HL-60/S4 treated with retinoic acid at 250 ng/mL for 4 days and 3 days (cell line): ENCODE data around the gene VPS26B.

Experiments used
- in situ Hi-C: fragments of 300-500 bp; cut with MboI; formaldehyde crosslinking; loops from 2 replicates; pipeline ENCODE4 v1.7.0; 2022; ENCODE audit warnings: low sequenced_read_pairs

VPS26B gene

DNA sequence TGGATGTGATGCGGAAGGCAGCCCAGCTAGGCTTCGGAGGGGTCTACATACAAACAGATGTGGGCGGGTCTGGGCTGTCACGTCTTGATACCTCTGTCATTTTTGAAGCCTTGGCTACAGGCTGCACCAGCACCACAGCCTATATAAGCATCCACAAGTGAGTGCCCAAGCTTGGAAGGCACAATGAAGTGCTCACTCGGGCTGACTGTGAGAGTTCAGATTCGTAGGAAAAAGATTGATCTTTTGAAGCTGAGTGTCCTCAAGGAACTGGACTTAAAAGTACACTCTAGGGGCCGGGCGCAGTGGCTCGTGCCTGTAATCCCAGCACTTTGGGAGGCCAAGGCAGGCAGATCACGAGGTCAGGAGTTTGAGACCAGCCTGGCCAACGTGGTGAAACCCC lies 32.6 kb downstream of the VPS26B start:
- in situ Hi-C loops = no loop called here

DNA sequence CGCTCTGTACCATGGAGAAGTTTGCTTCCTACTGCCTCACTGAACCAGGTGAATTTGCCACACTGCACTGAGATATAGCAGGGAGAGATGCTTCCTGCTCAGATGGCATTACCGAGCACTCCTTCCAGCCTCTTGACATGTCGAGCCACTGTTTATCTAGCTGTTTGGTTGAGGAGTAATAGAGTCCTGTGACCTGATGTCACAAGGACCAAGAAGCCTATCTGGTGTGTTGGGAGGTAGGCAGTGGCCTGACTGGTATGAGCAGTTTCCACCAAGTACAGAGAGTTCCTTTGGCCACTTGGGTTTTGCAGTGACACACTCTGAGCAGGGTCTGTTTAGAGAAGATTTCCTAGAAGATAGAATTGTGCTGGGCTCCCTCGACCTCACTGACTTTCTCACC lies 34.1 kb downstream of the VPS26B start:
- in situ Hi-C loops = no loop called here

DNA sequence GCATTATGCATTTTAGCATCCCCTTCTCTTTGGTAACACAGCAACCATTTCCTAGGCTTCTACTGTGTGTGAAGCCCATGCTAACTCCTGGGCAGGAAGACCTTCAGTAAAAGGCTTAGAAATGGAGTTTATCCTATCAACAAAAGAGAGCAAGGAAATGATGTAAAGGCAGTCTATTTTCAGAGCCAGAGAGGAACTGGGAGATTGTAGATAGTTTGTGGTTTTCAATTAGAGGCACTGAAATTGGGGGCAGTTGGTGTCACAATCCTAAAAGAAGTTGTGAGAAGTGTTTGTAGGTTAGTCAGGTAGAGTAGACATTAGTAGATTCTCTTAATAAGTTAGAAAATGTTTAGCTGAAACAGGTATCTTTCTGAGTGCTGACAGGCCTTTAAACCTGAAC lies 36.0 kb downstream of the VPS26B start:
- in situ Hi-C loops = no loop called here

DNA sequence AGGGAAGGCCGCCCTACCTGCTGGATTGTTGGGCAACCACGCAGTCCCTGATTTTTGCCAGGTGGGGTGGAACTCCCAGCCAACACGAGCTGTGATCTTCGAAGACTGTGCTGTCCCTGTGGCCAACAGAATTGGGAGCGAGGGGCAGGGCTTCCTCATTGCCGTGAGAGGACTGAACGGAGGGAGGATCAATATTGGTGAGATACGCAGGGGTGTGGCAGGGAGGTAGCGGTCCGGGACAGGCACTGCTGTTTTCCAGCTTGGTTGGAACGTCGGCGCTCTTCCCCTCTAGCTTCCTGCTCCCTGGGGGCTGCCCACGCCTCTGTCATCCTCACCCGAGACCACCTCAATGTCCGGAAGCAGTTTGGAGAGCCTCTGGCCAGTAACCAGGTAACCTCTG lies 36.5 kb downstream of the VPS26B start:
- in situ Hi-C loops = no loop called here

DNA sequence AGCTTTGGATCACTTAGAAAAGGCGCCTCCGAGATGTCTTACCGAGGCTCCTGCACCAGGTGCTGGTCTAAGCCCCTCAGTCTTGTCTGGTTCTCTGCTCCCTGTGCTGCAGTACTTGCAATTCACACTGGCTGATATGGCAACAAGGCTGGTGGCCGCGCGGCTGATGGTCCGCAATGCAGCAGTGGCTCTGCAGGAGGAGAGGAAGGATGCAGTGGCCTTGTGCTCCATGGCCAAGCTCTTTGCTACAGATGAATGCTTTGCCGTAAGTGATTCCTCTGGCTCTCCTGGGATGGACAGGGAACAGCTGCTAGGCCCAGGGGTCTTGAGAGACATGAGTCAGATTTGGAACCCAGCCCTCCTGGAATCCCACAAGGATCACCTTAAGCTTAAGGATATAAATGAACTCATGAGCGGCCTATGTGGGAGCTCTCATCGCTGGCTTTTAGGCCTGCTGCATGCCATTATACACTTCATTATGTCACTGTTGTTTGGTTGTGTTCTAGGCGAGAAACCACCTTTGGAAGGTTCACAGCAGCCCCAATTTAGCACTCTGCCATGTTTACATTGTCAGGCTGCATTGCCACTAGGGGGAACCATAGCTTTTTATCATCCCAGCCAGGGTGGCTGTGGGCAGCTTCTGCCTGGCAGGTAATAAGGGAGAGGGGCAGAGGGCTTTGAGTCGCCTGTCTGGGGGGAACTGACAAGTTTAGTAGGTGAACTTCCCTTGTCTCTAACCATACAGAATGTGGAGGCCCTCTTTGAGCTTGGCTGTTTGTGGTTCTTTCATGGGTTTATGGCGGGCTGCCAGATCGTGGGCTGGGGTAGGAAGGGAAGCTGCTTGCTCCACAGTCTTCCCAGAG lies 37.4 kb downstream of the VPS26B start:
- in situ Hi-C loops = no loop called here

DNA sequence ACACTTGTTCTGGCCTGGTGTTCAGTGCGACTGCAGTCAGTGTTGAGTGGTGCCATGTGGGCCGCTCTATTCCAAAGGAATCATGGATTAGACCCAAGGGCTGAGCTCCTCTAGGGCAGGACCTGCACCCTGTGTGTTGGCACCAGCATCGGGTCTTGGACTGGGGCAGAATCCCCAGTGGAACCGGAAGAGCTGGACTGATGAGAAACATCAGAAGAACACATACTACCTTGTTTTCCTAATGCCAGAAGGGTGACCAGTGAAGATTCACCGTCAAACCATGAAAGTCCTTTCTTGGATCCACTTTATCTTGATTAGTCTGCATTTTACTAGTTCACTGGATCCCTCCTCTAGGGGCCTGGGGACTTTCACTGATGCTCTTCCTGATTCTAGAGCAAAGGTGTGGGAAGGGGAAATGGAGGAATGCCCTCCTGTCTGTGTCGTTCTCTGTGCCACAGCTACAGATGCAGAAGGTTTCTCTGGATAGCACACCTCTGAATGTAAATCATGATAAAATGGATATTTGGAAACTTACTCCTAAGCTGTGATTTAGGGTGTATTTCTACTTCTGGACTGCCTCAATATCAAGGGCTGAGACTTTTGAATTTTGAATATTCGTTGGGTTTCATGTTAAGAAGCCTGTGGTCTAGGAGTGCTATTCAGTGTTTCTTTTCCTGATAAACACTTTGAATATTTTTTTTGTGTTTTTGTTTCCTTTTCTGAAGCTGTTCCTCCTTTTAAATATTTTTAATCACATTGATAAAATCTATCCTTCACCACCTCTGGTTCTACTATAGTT lies 40.7 kb downstream of the VPS26B start:
- in situ Hi-C loops = no loop called here

DNA sequence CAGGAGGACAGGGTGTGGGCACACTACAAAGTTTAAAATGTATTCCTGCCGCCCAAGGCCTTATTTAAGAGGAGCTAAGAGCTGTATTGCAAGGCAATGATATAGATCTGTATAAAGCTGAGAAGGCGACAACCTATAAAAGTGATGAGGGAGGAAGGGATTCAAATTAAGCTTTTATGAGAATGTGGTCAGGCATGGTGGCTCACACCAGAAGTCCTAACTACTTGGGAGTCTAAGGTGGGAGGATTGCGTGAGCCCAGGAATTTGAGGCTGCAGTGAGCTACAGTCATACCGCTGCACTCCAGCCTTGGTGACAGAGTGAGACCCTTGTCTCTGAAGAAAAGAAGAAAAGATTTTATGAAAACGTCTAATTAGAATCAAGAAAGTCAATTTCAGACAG lies 42.0 kb downstream of the VPS26B start:
- in situ Hi-C loops = no loop called here

DNA sequence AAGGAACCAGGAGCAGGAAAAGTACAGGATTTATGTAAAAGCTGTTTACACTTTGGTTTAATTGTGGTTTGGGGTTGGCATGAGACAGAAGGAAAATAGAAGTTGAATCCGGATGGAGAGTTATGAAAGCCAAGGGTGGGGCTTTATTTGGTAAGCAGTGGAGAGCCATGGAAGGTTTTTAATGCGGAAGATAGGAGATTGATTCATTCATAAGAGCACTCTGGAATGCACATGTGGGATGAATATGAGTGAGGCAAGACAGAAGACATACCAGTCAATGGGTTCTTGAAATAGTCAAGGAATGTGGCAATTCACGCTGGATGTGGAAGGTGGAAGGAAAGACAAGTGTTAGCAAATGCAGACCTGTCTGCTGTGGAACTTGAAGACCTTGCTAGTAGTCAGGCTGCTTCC lies 42.4 kb downstream of the VPS26B start:
- in situ Hi-C loops = no loop called here

DNA sequence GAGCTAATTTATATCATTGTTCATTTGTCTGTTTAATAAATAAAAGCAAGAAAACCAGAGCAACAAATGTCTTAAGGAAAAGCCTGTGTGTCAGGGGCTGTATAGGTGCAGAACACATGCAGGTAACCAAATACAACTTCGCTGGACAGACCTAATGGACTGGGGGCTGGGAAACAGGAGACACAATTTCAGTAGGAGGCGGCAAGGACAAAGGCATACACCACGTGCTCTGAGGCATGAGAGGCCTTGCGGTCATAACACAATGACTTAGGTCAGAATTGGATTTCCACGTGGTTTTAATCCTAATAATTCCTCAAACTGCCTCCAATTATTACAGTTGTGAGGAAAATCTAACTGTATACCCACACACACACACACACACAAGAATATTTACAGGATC lies 43.0 kb downstream of the VPS26B start:
- in situ Hi-C loops = no loop called here

DNA sequence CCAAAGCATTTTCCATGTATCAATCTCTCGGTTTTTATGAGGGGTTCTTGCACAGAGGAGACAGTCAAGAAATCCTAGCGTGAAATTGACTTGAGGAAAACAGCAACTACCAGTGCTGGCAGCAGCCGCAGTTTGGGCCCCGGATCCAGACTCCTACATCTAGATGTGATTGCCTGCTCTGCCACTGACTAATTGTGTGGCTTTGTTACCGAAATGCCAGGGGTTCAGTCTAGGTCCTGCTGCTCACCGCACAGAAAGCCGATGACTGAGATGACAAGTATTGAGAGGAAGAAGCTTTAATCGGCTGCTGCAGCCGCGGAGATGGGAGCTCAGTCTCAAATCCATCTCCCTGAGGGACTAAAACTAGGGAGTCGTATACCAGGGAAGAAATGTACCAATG lies 43.5 kb downstream of the VPS26B start:
- in situ Hi-C loops = no loop called here

DNA sequence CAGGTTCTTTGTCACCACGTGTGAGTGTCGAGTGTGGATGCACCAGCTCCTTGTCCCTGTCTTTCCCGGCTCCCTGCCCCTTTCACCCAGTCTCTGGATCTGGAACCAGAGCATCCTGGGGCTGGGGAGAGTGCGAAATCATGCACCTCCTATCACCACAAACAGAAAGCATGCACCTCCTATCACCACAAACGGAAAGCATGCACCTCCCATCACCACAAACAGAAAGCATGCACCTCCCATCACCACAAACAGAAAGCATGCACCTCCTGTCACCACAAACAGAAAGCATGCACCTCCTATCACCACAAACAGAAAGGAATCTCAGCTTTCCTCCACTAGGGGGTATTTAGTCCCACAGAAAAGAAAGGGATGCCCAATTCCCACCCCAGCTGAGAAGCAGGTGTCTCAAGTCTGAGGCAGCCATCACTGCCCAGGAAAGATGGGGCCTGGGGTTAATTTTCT lies 45.8 kb downstream of the VPS26B start:
- in situ Hi-C loops = no loop called here

DNA sequence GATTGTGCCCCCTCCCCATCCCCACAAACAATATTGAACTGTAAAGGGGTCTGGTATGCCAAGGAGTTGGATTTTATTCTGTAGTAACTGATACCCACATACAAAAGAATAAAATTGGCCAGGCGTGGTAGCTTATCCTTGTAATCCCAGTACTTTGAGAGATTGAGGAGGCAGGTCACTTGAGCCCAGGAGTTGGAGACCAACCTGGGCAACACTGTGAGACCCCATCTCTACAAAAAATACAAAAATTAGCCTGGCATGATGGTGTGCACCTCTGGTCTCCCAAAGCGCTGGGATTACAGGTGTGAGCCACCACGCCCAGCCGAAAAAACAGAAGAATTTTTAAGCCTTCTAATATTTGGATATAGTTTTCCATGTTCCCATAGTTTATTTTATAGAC lies 47.5 kb downstream of the VPS26B start:
- in situ Hi-C loops = no loop called here

DNA sequence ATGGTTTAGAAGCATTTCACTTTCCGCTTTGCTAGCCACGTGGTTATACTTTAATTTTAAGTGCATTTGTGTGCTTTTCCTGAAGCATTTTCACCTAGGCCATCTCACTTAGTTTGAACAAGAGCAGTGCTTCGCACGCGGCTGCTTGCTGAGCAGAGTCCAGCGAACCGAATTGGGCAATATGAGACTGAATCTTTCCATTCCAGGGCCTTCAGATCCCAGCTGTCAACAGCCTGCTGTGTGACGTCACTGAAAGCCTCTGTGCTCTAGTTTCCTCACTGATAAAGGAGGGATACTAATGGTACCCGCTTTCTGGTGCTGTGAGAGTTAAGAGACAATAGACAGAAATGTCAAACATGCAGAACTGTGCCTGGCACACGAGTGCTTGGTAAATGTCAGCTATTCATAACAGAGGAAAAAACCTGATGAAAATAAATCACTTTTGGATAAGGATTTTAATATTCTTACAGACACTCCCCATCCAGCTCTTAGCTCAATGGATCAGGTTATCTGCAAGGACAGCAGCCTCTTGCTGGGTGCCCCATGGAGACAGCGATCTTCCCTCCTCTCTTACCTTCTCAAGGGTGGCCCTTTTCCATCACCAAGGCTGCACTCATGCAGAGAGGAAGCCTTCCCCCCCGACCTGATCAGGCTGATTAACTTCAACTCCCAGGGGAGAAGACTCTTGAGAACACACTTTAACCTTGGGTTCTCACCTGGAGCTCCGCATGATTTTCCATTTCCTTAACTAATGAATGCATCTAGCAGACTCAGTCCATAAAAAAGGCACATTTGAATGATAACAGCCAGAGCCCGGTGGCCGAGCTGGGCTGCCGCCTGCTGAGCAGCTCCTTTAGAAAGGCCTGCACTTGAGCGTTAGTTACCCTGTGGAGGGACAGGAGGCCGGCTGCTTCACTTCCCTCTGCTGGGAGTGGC lies 48.2 kb downstream of the VPS26B start:
- in situ Hi-C loops = no loop called here

DNA sequence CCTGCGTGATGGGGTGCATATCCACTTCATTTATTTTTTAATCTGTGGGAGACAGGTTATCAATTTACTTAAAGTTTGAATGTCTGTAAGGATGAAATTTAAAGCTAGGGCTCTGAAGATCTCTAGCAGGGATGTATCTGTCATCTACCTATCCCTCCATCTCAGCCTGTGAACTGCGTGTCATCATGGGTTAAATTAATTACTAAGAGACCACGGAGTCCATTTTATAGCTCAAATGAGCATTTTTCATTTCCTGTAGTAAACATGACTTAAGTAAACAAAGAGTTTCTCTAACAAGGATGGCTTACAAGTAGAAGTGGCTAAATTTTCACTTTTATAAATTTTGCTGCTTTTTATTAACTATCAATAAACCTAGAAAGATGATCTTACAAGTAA lies 48.8 kb downstream of the VPS26B start:
- in situ Hi-C loops = no loop called here

DNA sequence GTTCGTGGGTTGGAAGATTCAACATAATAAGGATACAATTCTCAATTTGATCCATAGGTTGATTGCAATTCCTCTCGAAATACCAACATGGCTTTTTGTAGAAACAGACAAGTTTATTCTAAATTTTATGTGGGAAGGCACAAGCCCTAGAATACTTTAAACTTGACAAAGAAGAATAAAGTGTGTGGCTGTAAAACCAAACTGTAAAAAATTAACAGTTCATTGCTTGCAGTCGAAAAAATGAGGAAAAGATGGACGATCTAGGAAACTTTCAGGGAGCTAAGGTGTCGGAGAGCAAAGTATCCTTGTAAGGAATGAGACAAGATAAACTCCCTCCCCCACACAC lies 50.7 kb downstream of the VPS26B start:
- in situ Hi-C loops = no loop called here

DNA sequence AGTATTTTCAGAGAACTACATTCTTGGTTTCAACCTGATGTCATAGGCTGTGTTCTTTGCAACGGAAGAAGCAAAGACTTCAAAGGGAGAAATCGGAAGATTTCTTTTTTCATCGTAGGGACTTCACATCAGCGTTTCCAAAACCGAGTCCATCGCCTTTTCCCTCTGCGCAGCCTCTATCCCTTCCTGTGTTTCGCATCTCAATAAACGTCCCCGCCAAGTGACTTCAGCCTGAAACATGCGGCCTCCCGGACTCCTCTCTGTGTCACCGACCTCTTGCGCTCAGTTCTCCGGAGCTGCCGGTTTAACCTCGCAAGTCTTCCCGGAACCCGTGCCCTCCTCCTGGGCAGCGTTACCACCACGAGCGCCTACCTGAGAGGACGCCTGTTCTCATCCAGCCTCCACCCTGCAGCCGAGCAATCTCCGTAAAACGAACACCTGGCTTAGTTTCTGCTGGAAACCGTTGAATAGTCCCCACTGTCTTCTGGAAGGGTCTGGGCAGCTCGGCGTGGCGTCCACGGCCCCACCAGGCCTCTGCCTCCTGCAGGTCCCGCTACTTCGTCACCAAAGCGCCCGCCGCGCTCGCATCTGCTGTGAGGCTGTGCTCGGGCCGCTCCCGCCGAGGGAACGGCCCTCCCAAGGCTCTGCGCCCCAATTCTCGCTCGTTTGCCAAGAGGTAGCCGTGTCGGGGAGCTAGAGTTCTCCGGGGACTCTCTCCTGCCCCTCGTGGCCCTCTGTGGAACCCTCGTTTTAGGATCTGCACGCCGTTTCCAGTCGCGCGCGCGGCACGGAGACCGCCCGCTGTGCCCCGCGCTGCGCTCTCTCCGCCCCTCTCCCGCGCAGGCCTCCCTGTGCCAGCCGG lies 51.3 kb downstream of the VPS26B start, which contains the start of gene GLB1L3:
Gene GLB1L3 (plus strand): TSS at position 846 of the 862 bp plus-strand sequence. CDS start 362 bp downstream, outside the sequence.
- in situ Hi-C loops = no loop called here

DNA sequence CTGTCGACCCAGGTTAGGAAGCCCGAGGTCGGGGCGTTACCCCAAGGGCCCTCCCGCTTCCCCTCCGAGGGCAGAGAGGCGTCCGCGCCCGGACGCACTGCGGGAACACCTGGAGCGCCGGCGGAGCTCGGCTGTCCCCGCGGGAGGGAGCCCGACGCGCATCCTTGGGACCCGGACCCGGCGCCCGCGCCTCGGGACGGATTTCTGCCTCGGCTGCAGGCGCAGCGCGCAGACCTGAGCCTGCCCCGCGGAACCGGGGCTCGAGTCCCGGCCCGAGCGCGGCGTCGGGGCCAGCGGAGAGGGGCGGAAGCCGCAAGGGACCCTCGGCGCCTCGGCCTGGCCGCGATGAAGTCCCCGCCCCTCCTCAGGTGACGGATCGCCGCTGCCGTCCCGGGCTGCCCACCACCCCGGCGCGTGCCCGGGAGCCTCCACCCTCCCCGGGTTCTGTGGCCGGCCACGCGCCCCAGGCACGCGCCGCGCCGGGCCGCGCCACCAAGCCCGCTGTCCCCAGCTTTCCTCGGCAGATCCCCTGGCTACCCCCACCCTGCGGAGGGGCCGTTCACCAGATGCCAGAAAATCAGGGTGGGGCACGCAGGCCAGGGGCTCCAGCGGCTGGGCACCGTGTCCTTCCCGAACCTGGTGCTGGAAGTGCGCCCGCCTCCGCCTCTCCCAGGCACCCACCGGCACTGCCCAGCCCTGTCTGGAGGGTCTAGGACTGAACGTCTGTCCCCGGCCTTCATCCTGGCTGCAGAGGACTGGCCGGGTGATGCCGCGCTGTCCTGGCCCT lies 52.1 kb downstream of the VPS26B start:
- in situ Hi-C loops = no loop called here

DNA sequence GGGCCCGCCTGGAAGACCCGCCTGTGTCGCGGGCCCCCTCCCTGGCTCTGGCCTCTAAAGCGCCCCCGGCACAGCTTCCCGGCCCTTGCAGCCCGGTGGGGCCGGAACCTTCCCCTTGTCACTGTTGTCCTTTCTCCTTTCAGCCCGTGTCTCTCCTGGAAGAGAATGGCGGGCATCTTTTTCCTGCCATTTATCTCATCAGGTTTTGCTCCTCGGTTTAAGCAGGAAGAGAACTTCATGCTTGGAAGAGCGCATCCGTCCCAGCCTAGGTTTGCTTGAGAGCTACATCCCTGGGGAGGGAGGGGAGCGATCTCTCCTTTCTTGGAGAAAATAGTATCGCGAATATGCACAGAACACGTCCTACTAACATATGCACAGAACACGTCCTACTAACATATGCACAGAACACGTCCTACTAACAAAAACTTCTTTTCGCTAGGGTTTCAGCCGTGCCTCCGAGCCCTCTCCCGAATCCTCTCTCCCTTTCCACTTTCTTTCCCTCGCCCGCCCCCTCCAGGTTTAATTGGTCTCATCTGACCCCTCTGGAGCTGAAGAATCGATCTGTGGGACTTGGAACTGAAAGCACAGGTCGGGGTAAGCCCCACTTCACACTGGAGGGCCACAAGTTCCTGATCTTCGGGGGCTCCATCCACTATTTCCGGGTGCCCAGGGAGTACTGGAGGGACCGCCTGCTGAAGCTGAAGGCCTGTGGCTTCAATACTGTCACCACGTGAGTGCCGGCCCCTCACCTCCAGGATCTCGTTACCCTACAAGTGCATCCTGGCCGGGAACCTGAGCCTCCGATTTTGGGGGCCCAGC lies 52.9 kb downstream of the VPS26B start:
- in situ Hi-C loops = no loop called here
